Measurements from ENCODE around the gene COPS8.

GRCh38 chr2:237091779-237092436, 6.2 kb downstream of the COPS8 start:
- TF ChIP-seq CTCF (IDR thresholded peaks at IDR 0.05; ENCODE audit: extremely low read depth in 1 of 2, insufficient read depth in 1 of 2, low read depth in 1 of 2, low read length in 2 of 2) (no peak), POLR2AphosphoS5 (IDR thresholded peaks at IDR 0.05; ENCODE audit: insufficient read depth, low read depth, low read length) (no peak), FOS (IDR thresholded peaks at IDR 0.05; ENCODE audit: borderline replicate concordance, insufficient read depth, low read length) (no peak), EZH2 (IDR thresholded peaks at IDR 0.05; ENCODE audit: borderline replicate concordance, low read depth, low read length, severe bottlenecking) (no peak), POLR2A (IDR thresholded peaks at IDR 0.05; ENCODE audit: low read depth, low read length) (no peak), MAX (IDR thresholded peaks at IDR 0.05; ENCODE audit: insufficient read depth, insufficient read length) (no peak)
